ENCODE measurements around the gene HNRNPAB.

- no peak for TF ChIP-seq POLR2A (IDR thresholded peaks at IDR 0.05)
- TF ChIP-seq, protein P1, sequence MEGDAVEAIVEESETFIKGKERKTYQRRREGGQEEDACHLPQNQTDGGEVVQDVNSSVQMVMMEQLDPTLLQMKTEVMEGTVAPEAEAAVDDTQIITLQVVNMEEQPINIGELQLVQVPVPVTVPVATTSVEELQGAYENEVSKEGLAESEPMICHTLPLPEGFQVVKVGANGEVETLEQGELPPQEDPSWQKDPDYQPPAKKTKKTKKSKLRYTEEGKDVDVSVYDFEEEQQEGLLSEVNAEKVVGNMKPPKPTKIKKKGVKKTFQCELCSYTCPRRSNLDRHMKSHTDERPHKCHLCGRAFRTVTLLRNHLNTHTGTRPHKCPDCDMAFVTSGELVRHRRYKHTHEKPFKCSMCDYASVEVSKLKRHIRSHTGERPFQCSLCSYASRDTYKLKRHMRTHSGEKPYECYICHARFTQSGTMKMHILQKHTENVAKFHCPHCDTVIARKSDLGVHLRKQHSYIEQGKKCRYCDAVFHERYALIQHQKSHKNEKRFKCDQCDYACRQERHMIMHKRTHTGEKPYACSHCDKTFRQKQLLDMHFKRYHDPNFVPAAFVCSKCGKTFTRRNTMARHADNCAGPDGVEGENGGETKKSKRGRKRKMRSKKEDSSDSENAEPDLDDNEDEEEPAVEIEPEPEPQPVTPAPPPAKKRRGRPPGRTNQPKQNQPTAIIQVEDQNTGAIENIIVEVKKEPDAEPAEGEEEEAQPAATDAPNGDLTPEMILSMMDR (IDR thresholded peaks at IDR 0.05): no peak
Observed at GRCh38 chr5:178250263-178250662, 45.9 kb downstream of the HNRNPAB start.

Measured in right lobe of liver (tissue), 4 donors.